Mesenchymal stem cell (in vitro differentiated cells and primary cell): ENCODE results near the gene PITPNC1.

Experiments used
- DNase-seq: peaks from one replicate; pipeline ENCODE4 v3.0.0-alpha.2; 2013
- H2AFZ ChIP-seq: one replicate; pipeline ENCODE4 v1.6.1; 2013; ENCODE audit warnings: low read depth, mild to moderate bottlenecking, control low read depth, inconsistent platforms, low read length, moderate library complexity
- H2AK5ac ChIP-seq: 2 replicates; pipeline ENCODE4 v1.6.1; 2013; ENCODE audit warnings: low read length, moderate library complexity, mild to moderate bottlenecking, inconsistent platforms; ENCODE audit not compliant: severe bottlenecking
- H2BK120ac ChIP-seq: one replicate; pipeline ENCODE4 v1.6.1; 2013; ENCODE audit warnings: low read depth, mild to moderate bottlenecking, inconsistent platforms, low read length, moderate library complexity
- H2BK12ac ChIP-seq, 2 experiments: one replicate each; pipeline ENCODE4 v1.6.1; 2013; ENCODE audit warnings: inconsistent platforms in 2 of 2, low read length in 2 of 2, mild to moderate bottlenecking in 2 of 2, moderate library complexity in 2 of 2, control low read depth in 1 of 2
- H2BK15ac ChIP-seq: one replicate; pipeline ENCODE4 v1.6.1; 2013; ENCODE audit warnings: mild to moderate bottlenecking, low read depth, inconsistent platforms; ENCODE audit not compliant: poor library complexity, severe bottlenecking
- H2BK5ac ChIP-seq: 2 replicates; pipeline ENCODE4 v1.6.1; 2013; ENCODE audit warnings: low read depth, mild to moderate bottlenecking, low read length, control low read depth, inconsistent platforms; ENCODE audit not compliant: poor library complexity, severe bottlenecking
- H3K14ac ChIP-seq, 2 experiments: one replicate each; pipeline ENCODE4 v1.6.1; 2013; ENCODE audit warnings: inconsistent platforms in 2 of 2, low read length in 2 of 2, control low read depth in 1 of 2, mild to moderate bottlenecking in 1 of 2, moderate library complexity in 1 of 2
- H3K18ac ChIP-seq, 2 experiments: one replicate each; pipeline ENCODE4 v1.6.1; 2013; ENCODE audit warnings: inconsistent platforms in 2 of 2, low read length in 2 of 2, control low read depth in 1 of 2, low read depth in 1 of 2, mild to moderate bottlenecking in 1 of 2
- H3K23ac ChIP-seq, 2 experiments: one replicate each; pipeline ENCODE4 v1.6.1; 2013; ENCODE audit warnings: inconsistent platforms in 2 of 2, low read length in 2 of 2, mild to moderate bottlenecking in 2 of 2, moderate library complexity in 2 of 2, control low read depth in 1 of 2
- H3K27ac ChIP-seq: 2 replicates; pipeline ENCODE4 v1.5.1; 2013; ENCODE audit warnings: mild to moderate bottlenecking, moderate library complexity, low read length, control low read depth, inconsistent platforms; ENCODE audit not compliant: poor library complexity, severe bottlenecking
- H3K27me3 ChIP-seq, 2 experiments: 2 replicates each; pipeline versions ENCODE4 v1.6.1 to v1.7.0; 2013; ENCODE audit warnings: low read length in 2 of 2, mild to moderate bottlenecking in 2 of 2, moderate library complexity in 2 of 2, control low read depth in 1 of 2, inconsistent platforms in 1 of 2; ENCODE audit not compliant: control insufficient read depth in 1 of 2, insufficient read depth in 1 of 2
- H3K36me3 ChIP-seq, 2 experiments: 2 replicates each; pipeline versions ENCODE4 v1.6.1 to v1.7.0; 2013; ENCODE audit warnings: low read length in 2 of 2, control low read depth in 1 of 2, inconsistent platforms in 1 of 2, low read depth in 1 of 2, mild to moderate bottlenecking in 1 of 2; ENCODE audit not compliant: insufficient read depth in 2 of 2, control insufficient read depth in 1 of 2
- H3K4ac ChIP-seq, 2 experiments: one replicate each; pipeline ENCODE4 v1.6.1; 2013; ENCODE audit warnings: inconsistent platforms in 2 of 2, low read length in 2 of 2, mild to moderate bottlenecking in 2 of 2, moderate library complexity in 2 of 2, control low read depth in 1 of 2, low read depth in 1 of 2
- H3K4me1 ChIP-seq: 2 replicates; pipeline ENCODE4 v1.6.1; 2013; ENCODE audit warnings: low read depth, low read length, control low read depth; ENCODE audit not compliant: control insufficient read depth, insufficient read depth
- H3K4me2 ChIP-seq: 2 replicates; pipeline ENCODE4 v1.6.1; 2013; ENCODE audit warnings: low read length, mild to moderate bottlenecking, inconsistent platforms; ENCODE audit not compliant: poor library complexity, severe bottlenecking
- H3K4me3 ChIP-seq, 2 experiments: 2 replicates each; pipeline versions ENCODE4 v1.5.1 to v1.7.0; 2013; ENCODE audit warnings: low read length in 2 of 2, mild to moderate bottlenecking in 2 of 2, control low read depth in 1 of 2, low read depth in 1 of 2; ENCODE audit not compliant: insufficient read depth in 1 of 2
- H3K79me1 ChIP-seq: replicated peaks from 2 replicates; pipeline ENCODE4 v1.6.1; 2013; ENCODE audit warnings: mild to moderate bottlenecking, control low read depth, low read length, inconsistent platforms; ENCODE audit not compliant: poor library complexity, severe bottlenecking
- H3K9ac ChIP-seq: 2 replicates; pipeline ENCODE4 v1.7.0; 2013; ENCODE audit warnings: mild to moderate bottlenecking, low read length, moderate library complexity
- H3K9me3 ChIP-seq: 2 replicates; pipeline ENCODE4 v1.7.0; 2013; ENCODE audit warnings: mild to moderate bottlenecking, low read length; ENCODE audit not compliant: control insufficient read depth
- H4K8ac ChIP-seq: one replicate; pipeline ENCODE4 v1.6.1; 2013; ENCODE audit warnings: inconsistent platforms, mild to moderate bottlenecking, low read length, moderate library complexity
- H4K91ac ChIP-seq: one replicate; pipeline ENCODE4 v1.6.1; 2013; ENCODE audit warnings: mild to moderate bottlenecking, low read length, inconsistent platforms
- WGBS: methylation state at CpG from one replicate; pipeline ENCODE4 v1.1.7; 2013; ENCODE audit warnings: mixed read lengths; 5-methylcytosine and 5-hydroxymethylcytosine counted together

The PITPNC1 gene

DNA sequence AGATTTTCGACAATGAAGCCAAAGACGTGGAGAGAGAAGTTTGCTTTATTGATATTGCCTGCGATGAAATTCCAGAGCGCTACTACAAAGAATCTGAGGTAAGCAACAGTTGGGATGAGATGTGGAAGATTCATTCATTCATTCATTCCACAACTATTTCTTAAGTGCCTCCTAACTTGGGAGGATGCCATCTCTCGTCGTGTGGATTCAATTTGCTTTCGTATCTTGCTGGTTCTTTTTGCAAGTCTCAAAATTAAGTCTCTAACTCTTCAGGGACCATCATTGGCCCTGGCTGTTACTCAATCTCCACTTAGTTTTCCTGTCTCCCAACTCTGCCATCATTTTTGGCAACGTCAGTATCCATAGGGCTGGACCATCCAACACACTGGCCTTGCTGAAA lies 255.1 kb downstream of the PITPNC1 start:
- no peak overlapping the region for H3K9ac ChIP-seq
- H3K9me3 ChIP-seq = no peaks in the 10 kb centered on the region
- H3K4me1 ChIP-seq = peaks cover 11% of the 10 kb centered on the region
- no peak overlapping the region for H3K4me2 ChIP-seq
- no peak overlapping the region for H3K14ac ChIP-seq
- DNase-seq = no peak
- H3K18ac ChIP-seq = no peak overlapping the region
- peaks cover 0 to 5% of the 10 kb centered on the region in 2 experiments for H3K36me3 ChIP-seq
- H2AK5ac ChIP-seq = no peak overlapping the region
- no peak overlapping the region for H2BK5ac ChIP-seq
- H3K4ac ChIP-seq = no peak overlapping the region
- H4K91ac ChIP-seq = no peak overlapping the region
- no peak overlapping the region for H3K27ac ChIP-seq
- WGBS = 94% methylated on average over 8 of the region's 8 CpGs
- H2BK15ac ChIP-seq = no peak overlapping the region
- no peak overlapping the region for H3K23ac ChIP-seq
- H3K4me3 ChIP-seq = no peak overlapping the region
- H4K8ac ChIP-seq = no peak overlapping the region
- H2AFZ ChIP-seq = no peak overlapping the region
- H3K27me3 ChIP-seq = no peaks in the 10 kb centered on the region
- no peaks in the 10 kb centered on the region for H3K79me1 ChIP-seq
- H2BK120ac ChIP-seq = no peak overlapping the region
- H2BK12ac ChIP-seq = no peak overlapping the region

GRCh38 chr17:67633751-67634211 lies 256.7 kb downstream of the PITPNC1 start:
- DNase-seq = no peak
- H3K27me3 ChIP-seq = no peaks in the 10 kb centered on the region
- H3K27ac ChIP-seq = no peak overlapping the region
- H2BK120ac ChIP-seq = no peak overlapping the region
- H4K91ac ChIP-seq = no peak overlapping the region
- H3K23ac ChIP-seq = no peak overlapping the region
- H4K8ac ChIP-seq = no peak overlapping the region
- H2AK5ac ChIP-seq = no peak overlapping the region
- H3K4me2 ChIP-seq = no peak overlapping the region
- H3K79me1 ChIP-seq = no peaks in the 10 kb centered on the region
- H3K4me3 ChIP-seq = no peak overlapping the region
- H3K18ac ChIP-seq = no peak overlapping the region
- H2AFZ ChIP-seq = no peak overlapping the region
- H3K9me3 ChIP-seq = no peaks in the 10 kb centered on the region
- 87% methylated on average over 7 of the region's 10 CpGs for whole genome bisulfite sequencing
- no peak overlapping the region for H3K14ac ChIP-seq
- no peak overlapping the region for H2BK12ac ChIP-seq
- no peak overlapping the region for H2BK5ac ChIP-seq
- H3K4ac ChIP-seq = no peak overlapping the region
- peaks cover 11% of the 10 kb centered on the region for H3K4me1 ChIP-seq
- H3K9ac ChIP-seq = no peak overlapping the region
- H2BK15ac ChIP-seq = no peak overlapping the region
- H3K36me3 ChIP-seq = peaks cover 0 to 5% of the 10 kb centered on the region in 2 experiments

DNA sequence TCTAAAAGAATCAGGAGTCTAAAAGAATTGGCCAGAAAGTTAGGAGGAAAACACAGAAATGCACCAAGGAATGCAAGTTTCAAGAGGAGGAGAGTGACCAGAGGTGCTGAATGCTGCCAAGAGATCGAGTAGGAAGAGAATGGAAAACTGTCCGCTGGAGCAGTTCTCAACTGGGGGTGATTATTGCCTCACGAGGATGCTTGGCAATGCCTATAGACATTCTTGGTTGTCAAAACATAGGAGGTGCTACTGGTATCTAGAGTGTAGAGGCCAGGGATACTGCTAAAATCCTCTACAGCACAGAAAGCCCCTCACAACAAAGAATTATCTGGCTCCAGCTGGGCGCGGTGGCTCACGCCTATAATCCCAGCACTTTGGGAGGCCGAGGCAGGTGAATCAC lies 258.6 kb downstream of the PITPNC1 start:
- peaks cover 0 to 5% of the 10 kb centered on the region in 2 experiments for H3K36me3 ChIP-seq
- no peak overlapping the region for H4K8ac ChIP-seq
- no peak overlapping the region for H3K23ac ChIP-seq
- no peak overlapping the region for H2AK5ac ChIP-seq
- 94% methylated on average over 6 of the region's 7 CpGs for WGBS
- no peak overlapping the region for H4K91ac ChIP-seq
- H3K4me2 ChIP-seq = no peak overlapping the region
- H2BK5ac ChIP-seq = no peak overlapping the region
- H2BK120ac ChIP-seq = no peak overlapping the region
- H3K4me1 ChIP-seq = peaks cover 11% of the 10 kb centered on the region
- H3K9me3 ChIP-seq = no peaks in the 10 kb centered on the region
- H2BK12ac ChIP-seq = no peak overlapping the region
- H3K4me3 ChIP-seq = no peak overlapping the region
- no peaks in the 10 kb centered on the region for H3K79me1 ChIP-seq
- H2BK15ac ChIP-seq = no peak overlapping the region
- no peak overlapping the region for H3K18ac ChIP-seq
- H3K27me3 ChIP-seq = no peaks in the 10 kb centered on the region
- H3K9ac ChIP-seq = no peak overlapping the region
- no peak overlapping the region for H3K14ac ChIP-seq
- no peak for DNase-seq
- no peak overlapping the region for H3K4ac ChIP-seq
- H2AFZ ChIP-seq = no peak overlapping the region
- no peak overlapping the region for H3K27ac ChIP-seq

DNA sequence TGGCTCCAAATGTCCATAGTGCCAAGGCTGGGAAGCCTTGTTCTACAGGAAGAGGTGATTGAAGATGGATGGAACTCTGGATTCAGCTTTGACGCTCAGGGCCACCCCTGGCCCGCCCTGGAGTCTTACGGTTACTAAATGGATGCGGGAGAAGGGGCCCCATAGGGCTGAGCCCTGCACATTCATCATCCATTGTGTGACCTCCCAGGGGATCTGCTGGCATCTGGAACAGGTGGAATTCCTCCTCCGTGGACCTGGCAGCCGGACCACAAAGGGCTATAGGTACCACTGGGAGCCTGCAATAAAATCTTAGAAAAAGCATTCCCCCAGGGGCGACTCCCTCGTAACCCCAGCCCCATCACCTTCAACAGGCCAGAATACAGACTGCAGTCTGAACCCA lies 259.2 kb downstream of the PITPNC1 start:
- Histone ChIP-seq H3K4me1 (peaks cover 11% of the 10 kb centered on the region), H2AK5ac (peak overlapping the region; percentile 90), H3K14ac (no peak overlapping the region), H3K4me3 (no peak overlapping the region), H3K27ac (peak overlapping the region; percentile 65), H3K27me3 (no peaks in the 10 kb centered on the region), H3K36me3 (peaks cover 0 to 5% of the 10 kb centered on the region in 2 experiments), H4K91ac (no peak overlapping the region), H3K4me2 (peak overlapping the region; percentile 18), H4K8ac (no peak overlapping the region), H2BK5ac (no peak overlapping the region), H2BK12ac (no peak overlapping the region), H3K18ac (no peak overlapping the region), H3K9me3 (no peaks in the 10 kb centered on the region), H3K9ac (no peak overlapping the region), H2AFZ (no peak overlapping the region), H2BK120ac (no peak overlapping the region), H3K4ac (no peak overlapping the region), H3K79me1 (no peaks in the 10 kb centered on the region), H2BK15ac (no peak overlapping the region), H3K23ac (no peak overlapping the region)
- DNase-seq = no peak
- WGBS = 99% methylated on average over 5 of the region's 8 CpGs
